HL-60/S4 treated with retinoic acid at 250 ng/mL for 4 days and 3 days (cell line): ENCODE measurements around the gene HTR3E.
"Not testable (repeated sequence)": the region's sequence is repeated elsewhere in the genome, so short reads cannot be mapped to it uniquely, and the experiment has no call there.

ENCODE experiments used
- in situ Hi-C: fragments of 300-500 bp; cut with MboI; formaldehyde crosslinking; loops from 2 replicates; pipeline ENCODE4 v1.7.0; 2022; ENCODE audit warnings: low sequenced_read_pairs

HTR3E gene, protein sequence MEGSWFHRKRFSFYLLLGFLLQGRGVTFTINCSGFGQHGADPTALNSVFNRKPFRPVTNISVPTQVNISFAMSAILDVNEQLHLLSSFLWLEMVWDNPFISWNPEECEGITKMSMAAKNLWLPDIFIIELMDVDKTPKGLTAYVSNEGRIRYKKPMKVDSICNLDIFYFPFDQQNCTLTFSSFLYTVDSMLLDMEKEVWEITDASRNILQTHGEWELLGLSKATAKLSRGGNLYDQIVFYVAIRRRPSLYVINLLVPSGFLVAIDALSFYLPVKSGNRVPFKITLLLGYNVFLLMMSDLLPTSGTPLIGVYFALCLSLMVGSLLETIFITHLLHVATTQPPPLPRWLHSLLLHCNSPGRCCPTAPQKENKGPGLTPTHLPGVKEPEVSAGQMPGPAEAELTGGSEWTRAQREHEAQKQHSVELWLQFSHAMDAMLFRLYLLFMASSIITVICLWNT

DNA sequence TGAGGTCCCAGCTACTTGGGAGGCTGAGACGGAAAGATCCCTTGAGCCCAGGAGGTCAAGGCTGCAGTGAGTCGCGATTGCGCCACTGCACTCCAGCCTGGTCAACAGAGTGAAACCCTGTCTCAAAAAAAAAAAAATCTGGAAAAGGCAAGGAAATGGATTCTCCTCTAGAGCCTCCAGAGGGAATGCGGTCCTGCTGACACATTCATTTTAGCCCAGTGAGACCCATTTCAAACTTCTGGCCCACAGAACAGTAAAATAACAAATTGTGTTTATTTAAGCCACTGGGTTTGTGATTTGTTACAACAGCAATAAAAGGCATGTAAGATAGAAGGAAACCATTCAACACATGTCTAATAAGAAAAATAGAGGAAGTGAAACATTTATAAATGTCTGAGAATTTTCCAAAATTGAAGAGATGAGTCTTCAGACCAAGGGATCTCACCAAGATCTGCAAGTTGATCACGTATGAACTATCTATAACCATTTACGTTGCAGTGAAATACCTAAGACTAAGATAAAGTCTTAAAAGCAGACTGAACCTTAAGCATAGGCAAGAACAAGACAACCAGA is at the start of gene HTR3E:
Gene HTR3E (plus strand): TSS at position 254 of the 573 bp plus-strand sequence. CDS start 466 bp downstream, outside the sequence.
- in situ Hi-C loops: no loop called here

DNA sequence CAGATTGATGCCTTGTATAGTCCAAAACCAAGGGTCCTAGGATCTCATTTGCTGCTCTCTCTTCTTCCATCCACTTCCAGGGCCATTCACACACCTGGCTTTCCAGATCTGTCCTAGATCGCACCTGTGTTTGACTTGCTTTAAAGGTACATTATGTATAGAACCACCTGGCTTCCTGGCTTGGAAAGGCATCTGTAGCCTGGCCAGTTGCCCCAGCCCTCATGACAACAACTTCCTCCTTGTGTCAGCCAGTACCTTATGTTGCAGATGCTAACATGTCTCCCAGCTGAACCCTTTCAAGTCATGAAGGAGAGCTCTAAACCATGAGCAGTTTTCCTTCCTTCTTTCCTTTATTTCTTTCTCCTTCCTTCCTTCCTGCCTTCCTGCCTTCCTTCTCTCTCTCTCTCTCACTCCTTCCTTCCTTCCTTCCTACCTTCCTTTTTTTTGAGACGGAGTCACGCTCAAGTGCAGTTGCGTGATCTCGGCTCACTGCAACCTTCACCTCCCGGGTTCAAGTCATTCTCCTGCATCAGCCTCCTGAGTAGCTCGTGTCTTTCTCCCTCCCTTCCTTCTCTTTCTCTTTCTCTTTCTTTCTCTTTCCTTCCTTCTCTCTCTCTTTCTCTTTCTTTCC is 46.5 kb upstream of the HTR3E start:
- in situ Hi-C loops: no loop called here

DNA sequence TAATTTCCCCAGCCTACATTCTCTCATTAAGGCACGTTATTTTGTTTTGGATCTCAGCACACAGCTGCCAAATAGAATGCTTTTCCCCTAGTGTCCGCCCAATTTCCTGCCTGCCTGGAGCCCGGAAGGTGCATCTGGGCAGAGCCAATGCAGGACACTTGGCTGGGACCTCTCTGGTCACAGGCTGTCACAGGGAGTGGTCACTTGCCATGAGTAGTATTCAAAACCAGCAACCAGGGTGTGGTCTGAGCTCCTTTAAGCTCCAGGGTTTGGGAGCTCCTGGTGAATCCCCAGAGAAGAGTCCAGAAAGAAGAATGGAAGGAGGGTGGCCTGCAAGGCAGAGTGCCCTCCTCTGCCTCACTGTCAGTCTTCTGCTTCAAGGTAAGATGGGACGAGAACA is 44.1 kb upstream of the HTR3E start, which contains the start of gene HTR3C:
Gene HTR3C (plus strand): TSS at position 281 of the 400 bp plus-strand sequence. CDS start 34 bp downstream, at position 315.
- in situ Hi-C loops: no loop called here

DNA sequence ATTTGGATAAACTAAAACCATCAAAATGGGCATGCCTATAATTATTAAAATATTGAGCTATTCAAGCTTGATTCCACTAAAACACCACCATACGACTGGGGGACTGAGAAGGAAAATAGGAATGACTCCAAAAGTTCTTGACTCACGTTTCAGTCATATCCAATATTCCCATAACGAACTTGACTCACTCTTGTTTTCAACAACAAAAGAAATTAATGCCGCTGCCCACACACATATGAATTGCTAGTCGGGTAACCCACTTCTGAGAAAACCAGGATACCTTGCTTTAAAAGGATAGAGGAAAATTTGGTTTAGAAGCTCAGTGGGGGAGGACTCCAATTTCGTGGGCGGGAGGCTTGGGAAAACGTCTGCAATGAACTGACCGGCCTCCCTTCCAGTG is 38.8 kb upstream of the HTR3E start:
- in situ Hi-C loops: no loop called here

DNA sequence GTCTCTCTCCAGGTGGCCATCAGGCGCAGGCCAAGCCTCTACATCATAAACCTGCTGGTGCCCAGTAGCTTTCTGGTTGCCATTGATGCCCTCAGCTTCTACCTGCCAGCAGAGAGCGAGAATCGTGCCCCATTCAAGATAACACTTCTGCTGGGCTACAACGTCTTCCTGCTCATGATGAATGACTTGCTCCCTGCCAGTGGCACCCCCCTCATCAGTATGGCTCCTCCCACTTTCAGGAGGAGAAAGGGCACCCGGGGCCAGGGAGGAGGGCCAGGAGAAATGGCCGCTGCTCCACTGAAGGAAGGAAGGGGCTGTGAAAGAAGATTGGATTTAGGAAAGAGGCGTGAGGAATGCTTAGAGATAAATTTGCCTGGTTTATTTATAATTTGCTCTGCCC is 37.4 kb upstream of the HTR3E start:
- in situ Hi-C loops: no loop called here

DNA sequence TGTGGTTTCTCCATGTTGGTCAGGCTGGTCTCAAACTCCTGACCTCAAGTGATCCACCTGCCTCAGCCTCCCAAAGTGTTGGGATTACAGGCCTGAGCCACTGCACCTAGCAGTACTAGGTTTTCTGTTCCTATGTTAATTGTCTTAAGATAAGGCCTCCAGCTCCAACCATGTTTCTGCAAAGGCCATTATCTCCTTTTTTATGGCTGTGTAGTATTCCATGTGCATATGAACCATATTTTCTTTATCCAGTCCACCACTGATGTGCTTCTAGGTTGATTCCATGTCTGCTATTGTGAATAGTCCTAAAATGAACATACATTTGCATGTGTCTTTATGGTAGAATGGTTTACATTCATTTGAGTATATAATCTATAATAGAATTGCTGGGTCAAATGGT is 34.2 kb upstream of the HTR3E start:
- in situ Hi-C loops: no loop called here

DNA sequence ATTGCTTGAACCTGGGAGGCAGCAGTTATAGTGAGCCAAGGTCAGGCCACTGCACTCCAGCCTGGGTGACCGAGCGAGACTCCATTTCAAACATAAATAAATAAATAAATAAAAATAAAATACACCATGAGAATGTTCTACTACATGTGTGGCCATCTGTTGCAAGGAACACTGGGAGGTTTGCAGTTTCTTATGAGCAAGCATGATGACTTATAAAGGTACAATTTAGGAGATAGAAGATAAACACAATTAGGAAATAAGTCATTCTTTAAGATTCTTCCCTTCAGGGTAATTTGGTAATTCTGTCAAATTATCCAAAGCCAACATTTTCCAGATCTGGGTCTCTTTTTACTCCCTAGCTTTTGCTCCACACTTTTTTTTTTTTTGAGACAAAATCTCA is 30.7 kb upstream of the HTR3E start:
- in situ Hi-C loops: no loop called here

DNA sequence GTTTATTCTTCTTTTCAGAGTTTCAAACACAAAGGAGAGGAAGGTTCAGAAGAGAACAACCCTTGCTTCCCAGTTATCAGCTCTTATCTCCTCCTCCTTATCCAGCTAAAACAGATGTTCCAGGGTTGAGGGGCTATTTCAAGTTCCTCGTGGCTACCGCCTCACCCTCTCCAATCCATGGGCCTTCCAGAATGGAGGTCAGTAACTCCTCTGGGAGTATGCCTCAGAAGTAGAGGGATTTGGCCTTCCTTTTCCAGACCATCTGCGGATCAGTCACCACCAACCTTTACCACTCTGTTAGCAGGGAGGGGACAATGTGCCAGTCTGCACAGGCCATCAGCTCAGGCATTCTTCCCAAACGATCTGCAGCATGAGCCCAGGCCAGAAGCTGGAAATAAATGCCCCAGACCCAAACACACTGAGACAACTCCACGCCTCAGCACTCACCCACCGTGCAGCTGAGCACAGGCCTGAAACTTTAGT is 29.2 kb upstream of the HTR3E start:
- in situ Hi-C loops: no loop called here

DNA sequence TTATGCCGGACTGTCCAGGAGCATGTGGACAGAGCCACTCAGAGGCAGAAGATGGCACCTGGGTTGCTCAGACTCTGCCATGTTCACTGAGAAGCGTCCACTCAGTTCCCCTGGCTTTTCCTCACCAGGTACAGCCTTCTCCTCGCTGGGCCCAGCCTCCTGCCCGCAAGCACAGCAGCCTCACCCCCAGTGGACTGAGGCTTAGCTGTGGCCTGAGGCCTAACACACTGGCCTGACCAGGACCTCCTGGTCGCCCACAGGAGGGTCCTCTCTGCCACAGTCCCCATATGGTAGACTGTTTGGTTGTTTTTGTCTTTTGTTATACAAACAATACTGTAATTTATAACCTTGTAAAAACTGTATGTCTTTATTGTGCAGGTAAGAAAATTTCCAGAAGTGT is 28.5 kb upstream of the HTR3E start:
- in situ Hi-C loops: no loop called here

DNA sequence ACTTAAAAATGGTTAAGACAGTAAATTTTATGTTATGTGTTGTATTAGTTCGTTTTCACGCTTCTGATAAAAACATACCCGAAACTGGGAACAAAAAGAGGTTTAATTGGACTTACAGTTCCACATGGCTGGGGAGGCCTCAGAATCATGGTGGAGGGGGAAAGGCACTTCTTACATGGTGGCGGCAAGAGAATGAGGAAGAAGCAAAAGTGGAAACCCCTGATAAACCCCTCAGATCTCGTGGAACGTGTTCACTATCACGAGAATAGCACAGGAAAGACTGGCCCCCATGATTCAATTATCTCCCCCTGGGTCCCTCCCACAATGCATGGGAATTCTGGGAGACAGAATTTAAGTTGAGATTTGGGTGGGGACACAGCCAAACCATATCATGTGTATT is 25.7 kb upstream of the HTR3E start:
- in situ Hi-C loops: not testable (repeated sequence)

DNA sequence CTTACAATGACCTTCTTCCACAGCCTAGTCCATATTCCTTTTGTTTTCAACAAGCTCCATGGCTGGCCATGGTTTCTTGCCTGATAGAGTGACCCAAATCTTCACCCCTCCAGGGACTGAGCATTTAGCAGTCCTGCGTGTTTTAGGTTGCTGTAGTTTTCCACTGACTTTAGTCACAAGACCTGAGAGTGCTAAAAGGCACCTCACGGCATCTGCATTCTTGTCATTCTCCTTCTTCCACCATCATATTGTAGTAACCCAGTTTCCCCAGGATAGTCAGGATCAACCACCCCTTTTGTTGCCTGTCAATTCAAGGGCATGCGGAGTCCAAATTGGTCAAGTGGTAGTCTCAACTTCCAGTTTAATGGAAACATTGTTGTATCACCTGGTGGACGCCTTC is 23.2 kb upstream of the HTR3E start:
- in situ Hi-C loops: no loop called here

DNA sequence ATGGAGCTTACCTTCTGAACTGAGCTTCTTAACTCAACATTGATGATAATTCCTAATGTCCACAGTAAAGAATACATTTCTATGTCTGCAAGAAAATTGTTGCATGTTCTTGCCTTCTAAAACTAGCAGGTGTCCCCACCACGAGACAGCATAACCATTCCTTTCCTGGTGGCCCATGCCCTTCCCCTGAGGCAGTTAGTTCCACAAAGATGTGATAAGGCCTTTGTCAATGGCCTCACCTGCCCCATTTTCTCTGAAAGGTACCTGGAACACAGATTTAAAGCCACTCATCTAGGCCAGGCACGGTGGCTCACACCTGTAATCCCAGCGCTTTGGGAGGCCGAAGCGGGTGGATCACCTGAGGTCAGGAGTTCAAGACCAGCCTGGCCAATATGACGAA is 21.0 kb upstream of the HTR3E start:
- in situ Hi-C loops: no loop called here

DNA sequence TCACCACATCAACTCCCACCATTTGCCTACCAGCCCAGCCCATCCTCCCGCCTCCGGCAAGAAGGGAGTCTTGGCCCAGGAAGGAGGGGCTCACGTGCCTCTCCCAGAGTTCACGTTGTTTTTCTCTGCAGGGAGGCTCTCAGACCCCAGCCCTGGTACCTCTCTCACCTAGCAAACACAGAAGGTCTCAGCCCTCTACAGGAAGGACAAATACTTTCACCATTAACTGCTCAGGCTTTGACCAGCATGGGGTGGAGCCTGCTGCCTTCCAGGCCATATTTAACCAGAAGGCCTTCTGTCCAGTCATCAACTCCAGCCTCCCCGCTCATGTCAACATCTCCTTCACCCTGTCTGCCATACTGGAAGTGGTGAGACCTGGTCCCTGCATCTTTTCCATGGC is 19.0 kb upstream of the HTR3E start:
- in situ Hi-C loops: no loop called here

DNA sequence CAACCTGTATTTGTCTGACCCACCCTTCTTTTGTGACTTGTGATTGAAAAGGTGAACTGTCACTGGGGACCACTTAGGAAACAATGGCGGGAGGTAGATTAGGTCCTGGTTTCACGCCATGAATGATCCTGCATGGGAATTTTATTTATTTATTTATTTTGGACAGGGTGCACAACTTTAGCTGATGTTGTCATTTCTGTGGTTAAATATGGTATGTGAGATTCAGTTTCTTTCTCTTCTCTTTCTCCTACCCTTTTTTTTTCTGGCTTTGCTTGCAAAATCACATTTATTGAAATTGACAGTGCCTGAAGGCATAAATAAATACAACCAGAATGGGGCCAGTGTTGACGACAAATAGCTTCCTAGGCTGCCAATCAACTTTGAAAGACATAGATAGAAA is 18.0 kb upstream of the HTR3E start:
- in situ Hi-C loops: no loop called here

DNA sequence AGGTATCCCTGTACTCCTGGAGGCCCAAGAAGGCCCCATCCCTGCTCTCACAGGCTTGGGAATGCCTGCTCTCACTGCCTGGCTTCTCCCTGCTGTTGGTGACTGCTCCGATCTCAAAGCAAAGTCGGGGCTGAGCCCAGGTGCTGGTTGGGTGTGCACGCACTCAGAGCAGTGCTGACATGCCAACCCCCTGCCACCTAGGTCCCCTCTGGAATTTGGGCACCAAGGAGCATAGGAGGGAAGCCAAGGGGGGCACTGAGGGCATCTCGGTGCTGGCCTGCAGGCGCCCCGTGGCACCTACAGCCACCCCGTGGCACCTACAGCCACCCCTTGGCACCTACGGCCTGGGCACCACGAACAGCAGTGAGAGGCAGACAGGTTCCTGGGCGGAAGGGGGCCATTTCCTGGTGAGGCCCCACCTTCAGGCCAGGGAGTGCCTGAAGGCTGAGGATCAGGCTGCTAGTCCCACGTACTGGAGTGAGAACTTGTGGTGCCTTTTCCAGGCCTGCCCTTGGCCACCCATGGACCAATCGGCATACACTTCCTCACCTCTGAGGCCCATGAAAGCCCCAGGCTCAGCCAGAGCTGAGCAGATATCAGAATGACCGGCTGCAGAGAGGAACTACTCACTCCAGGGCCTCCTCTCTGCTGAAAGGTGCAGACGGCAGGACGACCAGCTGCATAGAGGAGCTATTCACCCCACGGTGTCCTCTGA is 15.6 kb upstream of the HTR3E start:
- in situ Hi-C loops: no loop called here

DNA sequence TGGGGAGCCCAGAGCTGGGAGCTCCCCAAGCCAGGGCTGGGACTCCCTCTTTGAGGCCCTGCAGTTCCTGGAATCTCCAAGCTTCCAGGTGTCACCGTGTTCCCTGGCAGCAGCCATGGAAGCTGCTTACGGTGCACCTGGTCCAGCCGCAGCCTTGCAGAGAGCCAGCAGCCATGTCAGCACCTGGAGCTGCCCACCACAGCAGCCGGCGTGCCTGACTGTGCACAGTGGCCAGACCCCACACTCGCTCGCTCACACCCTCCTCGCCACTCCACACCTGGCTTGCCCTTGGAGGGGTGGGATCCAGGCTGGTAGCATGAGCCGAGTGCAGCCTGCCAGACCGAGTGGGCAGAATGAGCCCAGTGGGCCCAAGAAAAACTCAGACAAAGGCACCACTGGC is 14.8 kb upstream of the HTR3E start:
- in situ Hi-C loops: no loop called here

DNA sequence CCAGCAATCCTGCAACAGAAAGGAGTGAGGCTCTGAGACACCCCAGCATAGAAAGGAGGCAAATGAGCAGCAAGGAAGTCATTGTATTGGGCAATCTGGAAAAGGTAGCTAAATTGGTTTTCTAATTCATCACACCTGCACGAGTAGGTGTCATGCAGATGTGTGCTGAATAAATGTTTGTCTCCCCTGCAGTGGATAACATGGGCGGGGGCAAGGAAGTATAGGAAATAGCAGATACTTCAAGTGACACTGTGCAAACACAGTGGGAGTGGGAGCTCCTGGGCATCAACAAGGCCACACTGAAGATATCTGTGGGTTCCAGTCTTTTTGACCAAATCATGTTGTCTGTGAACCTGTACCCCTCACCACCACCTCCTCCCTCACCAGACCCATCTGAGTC is 14.4 kb upstream of the HTR3E start:
- in situ Hi-C loops: no loop called here

DNA sequence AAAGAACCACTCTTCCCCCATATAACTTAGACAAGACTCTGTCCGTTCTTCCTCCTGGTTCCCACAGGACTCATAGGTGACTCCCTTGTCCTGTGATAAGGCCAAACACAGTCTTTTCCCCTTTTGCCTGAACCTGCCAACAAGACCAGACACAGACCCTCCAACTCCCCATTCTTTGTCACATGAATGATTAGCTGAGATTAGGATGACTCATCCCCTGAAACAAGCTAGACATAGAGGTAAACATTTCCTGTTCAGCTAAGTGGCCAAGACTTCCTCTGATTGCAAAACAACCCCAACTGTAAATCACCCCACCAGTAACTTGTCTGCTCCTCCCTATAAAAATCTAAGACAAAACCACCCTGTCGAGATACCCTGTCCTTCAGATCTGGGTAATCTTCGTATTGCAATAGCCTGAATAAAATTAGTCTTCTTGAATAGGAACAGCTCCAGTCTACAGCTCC is 11.4 kb upstream of the HTR3E start:
- in situ Hi-C loops: no loop called here

DNA sequence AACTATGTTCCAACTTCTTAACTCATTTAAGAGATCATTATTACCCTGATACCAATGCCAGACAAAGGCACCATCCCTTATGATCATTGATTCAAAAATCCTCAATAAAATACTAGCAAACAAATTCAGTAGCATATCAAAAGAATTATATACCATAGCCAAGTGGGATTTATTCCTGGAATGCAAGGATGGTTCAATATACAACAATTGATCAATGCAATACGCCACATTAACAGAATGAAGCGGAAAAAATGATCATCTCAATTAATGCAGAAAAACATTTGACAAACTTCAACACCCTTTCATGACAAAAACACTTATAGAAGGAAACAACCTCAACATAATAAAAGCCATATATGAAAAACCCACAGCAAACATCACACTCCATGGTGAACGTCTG is 4.7 kb upstream of the HTR3E start:
- in situ Hi-C loops: no loop called here

DNA sequence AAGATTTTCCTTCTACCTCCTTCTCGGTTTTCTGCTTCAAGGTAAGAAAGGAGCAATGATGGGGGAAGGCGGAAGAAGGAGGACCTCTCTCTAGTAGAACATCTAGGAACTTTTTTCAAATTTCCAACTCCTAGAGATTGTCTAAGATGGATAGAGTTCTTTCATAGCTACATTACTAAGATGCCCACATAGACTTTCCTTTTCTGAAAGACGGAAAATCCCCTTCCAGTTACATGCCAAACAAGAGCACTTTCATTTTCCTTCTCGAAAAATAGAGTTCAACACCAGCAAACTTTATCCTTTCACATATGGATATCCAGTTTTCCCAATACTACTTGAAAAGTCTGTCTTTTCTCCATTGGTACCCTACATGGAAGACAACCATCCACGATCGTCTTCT is 692 bp downstream of the HTR3E start:
- in situ Hi-C loops: no loop called here
